Prostate gland (tissue), 2 donors: Measurements from ENCODE around the gene CEP95.

ENCODE experiments used
- POLR2A ChIP-seq: fragments of 450-650 bp; IDR thresholded peaks from one replicate; pipeline ENCODE4 v1.6.1; 2016; ENCODE audit warnings: antibody characterized with exemption, mild to moderate bottlenecking
- POLR2AphosphoS5 ChIP-seq: sonication (generic); formaldehyde crosslinking; IDR thresholded peaks from one replicate; pipeline ENCODE4 v1.6.1; 2017; ENCODE audit warnings: antibody characterized with exemption
- TF ChIP-seq, protein P1 (sequence below), 4 experiments: fragments of 200-600 bp in 2 of 4; fragments of 450-650 bp in 2 of 4; sonication (generic) in 2 of 4; IDR thresholded peaks; 1 replicate in 3 of 4; 2 replicates in 1 of 4; pipeline ENCODE4 v1.5.1; 2016 to 2019; ENCODE audit warnings: antibody characterized with exemption in 4 of 4, mild to moderate bottlenecking in 2 of 4, moderate library complexity in 2 of 4

DNA sequence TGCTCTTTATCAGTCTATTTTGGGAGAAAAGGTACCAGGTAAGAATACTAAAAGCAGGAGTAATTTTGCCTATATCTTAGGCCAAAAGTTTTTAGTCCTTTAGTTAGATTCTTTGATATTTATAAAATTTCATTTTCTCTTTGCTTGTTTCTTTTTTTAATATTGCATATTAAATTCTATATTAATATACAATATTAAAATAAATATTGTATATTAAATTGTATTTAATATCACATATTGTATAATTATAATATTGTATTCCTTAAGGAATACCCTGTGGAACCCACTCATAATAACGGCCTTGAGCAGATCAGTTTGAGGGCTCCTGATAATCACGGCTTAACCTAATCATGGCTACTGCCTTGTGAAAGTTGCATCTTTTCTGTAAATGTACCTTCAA, 1.9 kb downstream of the CEP95 start:
- TF ChIP-seq, protein P1, sequence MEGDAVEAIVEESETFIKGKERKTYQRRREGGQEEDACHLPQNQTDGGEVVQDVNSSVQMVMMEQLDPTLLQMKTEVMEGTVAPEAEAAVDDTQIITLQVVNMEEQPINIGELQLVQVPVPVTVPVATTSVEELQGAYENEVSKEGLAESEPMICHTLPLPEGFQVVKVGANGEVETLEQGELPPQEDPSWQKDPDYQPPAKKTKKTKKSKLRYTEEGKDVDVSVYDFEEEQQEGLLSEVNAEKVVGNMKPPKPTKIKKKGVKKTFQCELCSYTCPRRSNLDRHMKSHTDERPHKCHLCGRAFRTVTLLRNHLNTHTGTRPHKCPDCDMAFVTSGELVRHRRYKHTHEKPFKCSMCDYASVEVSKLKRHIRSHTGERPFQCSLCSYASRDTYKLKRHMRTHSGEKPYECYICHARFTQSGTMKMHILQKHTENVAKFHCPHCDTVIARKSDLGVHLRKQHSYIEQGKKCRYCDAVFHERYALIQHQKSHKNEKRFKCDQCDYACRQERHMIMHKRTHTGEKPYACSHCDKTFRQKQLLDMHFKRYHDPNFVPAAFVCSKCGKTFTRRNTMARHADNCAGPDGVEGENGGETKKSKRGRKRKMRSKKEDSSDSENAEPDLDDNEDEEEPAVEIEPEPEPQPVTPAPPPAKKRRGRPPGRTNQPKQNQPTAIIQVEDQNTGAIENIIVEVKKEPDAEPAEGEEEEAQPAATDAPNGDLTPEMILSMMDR (IDR thresholded peaks at IDR 0.05): no peak
- TF ChIP-seq POLR2A (no peak), POLR2AphosphoS5 (no peak)
